GM23248 (cell line): ENCODE results near the gene CASQ1. TPM values are rescaled to one million over a fixed set of nuclear protein-coding genes. Genes with fewer than 3 reads are reported as not detected.

Source experiments
- DNase-seq: peaks from one replicate; pipeline ENCODE4 v3.0.0-alpha.2; 2015
- H2AFZ ChIP-seq: fragments of 200-600 bp; sonication (generic); 2 replicates; pipeline ENCODE4 v1.6.1; 2016; ENCODE audit warnings: antibody characterized with exemption
- H3F3A ChIP-seq: fragments of 200-600 bp; sonication (generic); 2 replicates; pipeline ENCODE4 v1.6.1; 2016; ENCODE audit warnings: mild to moderate bottlenecking, antibody characterized with exemption, mixed run types; ENCODE audit not compliant: insufficient read depth
- H3K27ac ChIP-seq: fragments of 200-600 bp; sonication (generic); 2 replicates; pipeline ENCODE4 v1.5.1; 2016; ENCODE audit warnings: mild to moderate bottlenecking
- H3K27me3 ChIP-seq: fragments of 200-600 bp; sonication (generic); replicated peaks from 2 replicates; pipeline ENCODE4 v1.6.1; 2016; ENCODE audit warnings: mild to moderate bottlenecking; ENCODE audit not compliant: insufficient read depth
- H3K36me3 ChIP-seq: fragments of 200-600 bp; sonication (generic); 2 replicates; pipeline ENCODE4 v1.6.1; 2016; ENCODE audit warnings: low read depth, mild to moderate bottlenecking
- H3K4me1 ChIP-seq: fragments of 200-600 bp; sonication (generic); 2 replicates; pipeline ENCODE4 v1.6.1; 2016; ENCODE audit warnings: mild to moderate bottlenecking; ENCODE audit not compliant: insufficient read depth
- H3K4me2 ChIP-seq: fragments of 200-600 bp; sonication (generic); one replicate; pipeline ENCODE4 v1.6.1; 2016; ENCODE audit warnings: mild to moderate bottlenecking; ENCODE audit not compliant: unreplicated experiment
- H3K4me3 ChIP-seq: fragments of 200-600 bp; sonication (generic); 2 replicates; pipeline ENCODE4 v1.5.1; 2016; ENCODE audit warnings: mild to moderate bottlenecking
- H3K79me2 ChIP-seq: fragments of 200-600 bp; sonication (generic); 2 replicates; pipeline ENCODE4 v1.6.1; 2016; ENCODE audit warnings: mild to moderate bottlenecking; ENCODE audit not compliant: insufficient read depth
- H3K9ac ChIP-seq: fragments of 200-600 bp; sonication (generic); 2 replicates; pipeline ENCODE4 v1.6.1; 2016; ENCODE audit warnings: mild to moderate bottlenecking
- H3K9me2 ChIP-seq: fragments of 200-600 bp; sonication (generic); 2 replicates; pipeline ENCODE4 v1.6.1; 2016; ENCODE audit warnings: mixed run types, mild to moderate bottlenecking, moderate library complexity; ENCODE audit not compliant: insufficient read depth
- H3K9me3 ChIP-seq: fragments of 200-600 bp; sonication (generic); one replicate; pipeline ENCODE4 v1.6.1; 2017; ENCODE audit warnings: low read depth
- H4K20me1 ChIP-seq: fragments of 200-600 bp; sonication (generic); 2 replicates; pipeline ENCODE4 v1.6.0; 2016; ENCODE audit not compliant: insufficient read depth
- EZH2 ChIP-seq: fragments of 200-600 bp; sonication (generic); IDR thresholded peaks from 2 replicates; pipeline ENCODE4 v1.6.1; 2018; ENCODE audit warnings: antibody characterized with exemption, mild to moderate bottlenecking; ENCODE audit not compliant: insufficient read depth, poor library complexity, severe bottlenecking
- EZH2phosphoT487 ChIP-seq: fragments of 200-600 bp; sonication (generic); IDR thresholded peaks from 2 replicates; pipeline ENCODE4 v1.6.1; 2018; ENCODE audit warnings: antibody characterized with exemption, moderate library complexity, mild to moderate bottlenecking, low read depth; ENCODE audit not compliant: insufficient read depth
- WGBS, 2 experiments: methylation state at CpG; one replicate each; pipeline ENCODE4 v1.1.6; 2015 to 2017; ENCODE audit warnings: low lambda C conversion rate in 2 of 2, low coverage in 1 of 2; ENCODE audit errors: missing lambda C conversion rate in 2 of 2; 5-methylcytosine and 5-hydroxymethylcytosine counted together
- in situ Hi-C: fragments of 300-500 bp; cut with MboI; formaldehyde crosslinking; loops from 2 replicates; pipeline ENCODE4 v1.15.0; 2020
- polyA plus RNA-seq: library from polyadenylated mRNA; unstranded; fragments of >200 nt; fragmentation: Nextera tagmentation; extraction: Ambion mirVana; gene quantifications from 2 replicates; pipeline ENCODE4 v1.2.1, GENCODE V29; 2016
- total RNA-seq: library from RNA; depleted of rRNA; stranded (reverse); fragments of >200 nt; shearing (Covaris generic); gene quantifications from 2 replicates; pipeline ENCODE4 v1.2.3, GENCODE V29; 2014

Gene CASQ1
- total and polyA plus RNA-seq, 2 experiments from 2014 or later: 0.11 TPM; not detected in 1

- no peak for TF ChIP-seq EZH2
- no peak for TF ChIP-seq EZH2phosphoT487
- H3K9me3 ChIP-seq: no peaks in the 10 kb centered on the region
- WGBS, 2 experiments: 65 to 68% methylated on average over 2 of the region's 2 CpGs
- no peaks in the 10 kb centered on the region for H3K79me2 ChIP-seq
- H3K27ac ChIP-seq: no peak overlapping the region
- H3K4me3 ChIP-seq: no peak overlapping the region
- H2AFZ ChIP-seq: no peak overlapping the region
- H3F3A ChIP-seq: peaks cover 8% of the 10 kb centered on the region; the same call in 1 of the 2 replicates
- H3K4me1 ChIP-seq: no peaks in the 10 kb centered on the region
- no peaks in the 10 kb centered on the region for H3K9me2 ChIP-seq
- no peak for DNase-seq
- H3K36me3 ChIP-seq: peaks cover 73% of the 10 kb centered on the region
- no peak overlapping the region for H3K4me2 ChIP-seq
- no peaks in the 10 kb centered on the region for H4K20me1 ChIP-seq
- H3K27me3 ChIP-seq: no peaks in the 10 kb centered on the region
- H3K9ac ChIP-seq: no peak overlapping the region
- in situ Hi-C loops: no loop called here
Measured at GRCh38 chr1:160226623-160227022, 36.2 kb downstream of the CASQ1 start.

DNA sequence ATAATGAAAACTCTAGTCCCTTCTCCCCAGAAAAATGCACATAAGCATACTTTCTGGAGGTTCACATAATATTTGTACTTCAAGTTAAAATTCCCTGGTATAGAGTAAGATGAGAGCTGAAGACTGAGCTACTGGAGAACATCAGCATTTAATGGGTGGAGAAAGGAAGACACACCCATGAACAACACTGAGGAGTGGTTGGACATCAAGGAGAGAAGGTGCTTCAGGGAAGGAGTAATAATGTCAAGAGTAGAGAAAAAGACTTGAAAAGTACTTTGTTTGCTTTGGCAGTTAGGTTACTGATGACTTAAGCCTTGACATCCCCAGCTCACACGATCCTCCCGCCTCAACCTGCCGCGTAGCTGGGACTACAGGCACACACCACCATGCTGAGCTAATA lies 36.7 kb downstream of the CASQ1 start:
- H3K36me3 ChIP-seq: peaks cover 72% of the 10 kb centered on the region
- 98 to 99% methylated on average over 4 of the region's 4 CpGs for WGBS, 2 experiments

GRCh38 chr1:160227561-160227960 lies 37.2 kb downstream of the CASQ1 start:
- Histone ChIP-seq H2AFZ (no peak overlapping the region), H3K9me2 (no peaks in the 10 kb centered on the region), H4K20me1 (no peaks in the 10 kb centered on the region), H3F3A (no peaks in the 10 kb centered on the region), H3K9me3 (no peaks in the 10 kb centered on the region), H3K4me3 (no peak overlapping the region), H3K79me2 (no peaks in the 10 kb centered on the region), H3K36me3 (peaks cover 70% of the 10 kb centered on the region), H3K9ac (no peak overlapping the region), H3K27me3 (no peaks in the 10 kb centered on the region), H3K4me1 (no peaks in the 10 kb centered on the region), H3K27ac (no peak overlapping the region), H3K4me2 (no peak overlapping the region)
- in situ Hi-C loops: no loop called here
- WGBS, 2 experiments: 100% methylated on average over 1 of the region's 1 CpG
- TF ChIP-seq EZH2phosphoT487 (no peak), EZH2 (no peak)
- no peak for DNase-seq

More for the DNA sequence above, 36.7 kb downstream of the CASQ1 start:
- no peaks in the 10 kb centered on the region for H3K4me1 ChIP-seq
- H3K9me2 ChIP-seq: no peaks in the 10 kb centered on the region
- DNase-seq: no peak
- in situ Hi-C loops: no loop called here
- peaks cover 3% of the 10 kb centered on the region; the same call in 1 of the 2 replicates for H3F3A ChIP-seq
- no peaks in the 10 kb centered on the region for H3K79me2 ChIP-seq
- no peaks in the 10 kb centered on the region for H3K27me3 ChIP-seq
- H2AFZ ChIP-seq: no peak overlapping the region
- H3K4me3 ChIP-seq: no peak overlapping the region
- no peaks in the 10 kb centered on the region for H4K20me1 ChIP-seq
- no peaks in the 10 kb centered on the region for H3K9me3 ChIP-seq
- H3K27ac ChIP-seq: no peak overlapping the region
- no peak overlapping the region for H3K9ac ChIP-seq
- TF ChIP-seq EZH2 (no peak), EZH2phosphoT487 (no peak)
- H3K4me2 ChIP-seq: no peak overlapping the region

DNA sequence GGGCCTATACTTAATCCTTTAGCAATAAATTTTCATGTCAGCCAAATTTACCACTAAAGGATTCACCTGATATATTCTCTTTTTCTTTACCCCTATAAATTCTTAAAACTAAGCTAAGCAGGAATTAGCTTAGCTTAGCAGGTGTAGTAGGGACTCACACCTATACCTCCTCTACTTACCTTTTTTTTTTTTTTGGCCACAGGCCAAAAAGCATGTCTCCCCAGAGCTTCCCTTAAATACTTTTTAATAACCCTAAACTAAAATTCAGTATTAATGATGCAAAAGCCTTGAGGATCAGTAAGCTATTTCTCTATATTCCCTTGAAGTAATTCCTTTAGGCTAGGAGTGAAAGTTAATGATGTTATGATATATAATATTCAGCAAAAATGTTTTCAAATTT lies 38.1 kb downstream of the CASQ1 start:
- in situ Hi-C loops: no loop called here
- no peaks in the 10 kb centered on the region for H3K79me2 ChIP-seq
- no peaks in the 10 kb centered on the region for H3K27me3 ChIP-seq

DNA sequence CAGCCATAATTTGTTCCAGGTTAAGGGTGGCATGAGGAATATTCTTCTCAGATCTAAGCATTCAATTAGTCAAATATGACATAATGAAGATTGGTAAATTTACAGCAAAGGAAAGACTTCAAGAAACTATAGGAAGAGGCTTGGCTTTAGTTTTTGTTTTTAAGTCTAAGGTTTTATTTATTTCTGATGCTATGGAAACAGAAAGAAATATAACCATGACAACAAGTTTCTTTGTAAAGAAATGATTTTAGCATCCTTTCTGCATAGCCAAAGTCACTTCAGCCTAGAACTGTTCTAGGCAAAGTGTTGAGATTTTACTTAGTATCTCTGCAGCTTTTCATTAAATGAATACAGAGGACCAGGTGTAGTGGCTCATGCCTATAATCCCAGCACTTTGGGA lies 42.5 kb downstream of the CASQ1 start:
- H3K4me3 ChIP-seq: no peak overlapping the region
- no peak overlapping the region for H3K27ac ChIP-seq
- TF ChIP-seq EZH2phosphoT487 (no peak), EZH2 (no peak)
- H3K9ac ChIP-seq: no peak overlapping the region
- no peak for DNase-seq
- peaks cover 55% of the 10 kb centered on the region for H3K36me3 ChIP-seq
- no peaks in the 10 kb centered on the region for H3K4me1 ChIP-seq
- H3K4me2 ChIP-seq: no peak overlapping the region
- H3K9me2 ChIP-seq: no peaks in the 10 kb centered on the region
- H3F3A ChIP-seq: no peaks in the 10 kb centered on the region
- no peaks in the 10 kb centered on the region for H3K9me3 ChIP-seq
- no peaks in the 10 kb centered on the region for H4K20me1 ChIP-seq
- H3K79me2 ChIP-seq: no peaks in the 10 kb centered on the region
- H3K27me3 ChIP-seq: no peaks in the 10 kb centered on the region
- H2AFZ ChIP-seq: no peak overlapping the region
- in situ Hi-C loops: no loop called here

More for the DNA sequence above, 38.1 kb downstream of the CASQ1 start:
- Histone ChIP-seq H3K9me2 (no peaks in the 10 kb centered on the region), H3K36me3 (peaks cover 68% of the 10 kb centered on the region), H3F3A (no peaks in the 10 kb centered on the region), H3K4me1 (no peaks in the 10 kb centered on the region), H3K4me3 (no peak overlapping the region), H3K9me3 (no peaks in the 10 kb centered on the region), H3K27ac (no peak overlapping the region), H2AFZ (no peak overlapping the region), H3K4me2 (no peak overlapping the region), H3K9ac (no peak overlapping the region), H4K20me1 (no peaks in the 10 kb centered on the region)
- DNase-seq: no peak
- TF ChIP-seq EZH2 (no peak), EZH2phosphoT487 (no peak)
